Eye (tissue), 1 donor: ENCODE results near the gene KCNJ12.
"Not testable (repeated sequence)": the region's sequence is repeated elsewhere in the genome, so short reads cannot be mapped to it uniquely, and the experiment has no call there.

Source experiments
- DNase-seq: peaks from one replicate; pipeline ENCODE4 v3.0.0-alpha.2; 2015

The KCNJ12 gene

GRCh38 chr17:21376081-21376758, at the start of gene KCNJ12:
KCNJ12 (plus strand) TSS chr17:21376357; CDS start chr17:21415343, 38,986 bp downstream.
- peak; percentile 70 for DNase-seq

GRCh38 chr17:21327921-21328320, 48.2 kb upstream of the KCNJ12 start:
- not testable (repeated sequence) for DNase-seq

DNA sequence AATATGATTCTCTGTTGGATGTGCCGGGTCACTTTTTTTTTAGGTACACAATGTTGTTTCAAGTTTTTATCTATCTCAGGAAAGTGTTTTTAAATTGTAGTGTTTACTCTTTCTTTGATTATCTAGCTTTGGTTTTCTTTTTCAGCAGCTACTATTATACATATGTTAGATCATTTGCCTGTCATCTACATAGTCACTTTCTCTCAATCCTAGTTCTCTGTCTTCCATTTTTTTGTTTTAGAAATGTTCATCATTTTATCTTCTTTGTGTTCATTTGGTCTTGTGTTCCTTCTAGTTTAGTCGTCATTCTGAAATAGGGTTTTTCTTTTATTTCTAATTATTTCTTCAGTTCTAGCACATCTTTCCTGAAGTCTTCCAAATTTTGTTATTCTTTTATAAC, 47.4 kb upstream of the KCNJ12 start:
- DNase-seq = not testable (repeated sequence)

GRCh38 chr17:21330436-21331160, 45.6 kb upstream of the KCNJ12 start:
- no peak for DNase-seq

DNA sequence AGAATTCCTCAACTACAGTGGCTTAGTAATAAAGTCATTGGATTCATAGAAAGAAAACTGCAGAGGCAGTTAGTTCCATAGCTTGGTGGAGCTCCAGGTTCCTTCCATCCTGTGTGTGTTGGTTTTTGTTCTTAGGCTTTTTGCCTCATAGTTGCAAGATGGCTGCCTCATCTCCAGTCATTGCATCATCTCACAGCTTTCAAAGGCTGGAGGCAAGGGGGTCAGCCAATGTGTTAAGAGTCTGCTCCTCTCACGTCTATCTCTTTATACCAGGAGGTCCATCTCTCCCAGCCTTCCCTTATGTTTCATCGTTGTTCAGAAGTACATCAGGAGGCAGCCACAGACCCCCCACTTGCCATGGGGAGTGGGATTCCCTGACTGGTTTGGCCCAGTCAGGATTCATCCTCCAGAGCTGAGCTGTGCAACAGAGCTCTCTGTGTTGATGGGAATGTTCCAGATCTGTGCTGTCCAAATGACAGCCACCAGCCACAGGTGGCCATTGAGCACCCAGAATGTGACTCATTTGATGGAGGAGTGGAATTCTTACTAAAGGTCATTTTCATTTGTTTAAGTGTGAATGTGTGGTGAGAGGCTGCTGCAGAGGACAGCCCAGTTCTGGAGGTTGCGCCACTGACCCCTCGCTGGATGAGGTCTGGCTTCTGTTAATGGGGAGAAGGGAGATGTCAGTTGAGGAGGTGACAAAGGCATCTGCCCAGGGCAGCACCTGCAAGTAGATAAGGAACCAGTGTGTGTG, 39.4 kb upstream of the KCNJ12 start:
- DNase-seq = not testable (repeated sequence)

- DNase-seq = not testable (repeated sequence)
Measured at GRCh38 chr17:21337981-21338625, 38.1 kb upstream of the KCNJ12 start.

DNA sequence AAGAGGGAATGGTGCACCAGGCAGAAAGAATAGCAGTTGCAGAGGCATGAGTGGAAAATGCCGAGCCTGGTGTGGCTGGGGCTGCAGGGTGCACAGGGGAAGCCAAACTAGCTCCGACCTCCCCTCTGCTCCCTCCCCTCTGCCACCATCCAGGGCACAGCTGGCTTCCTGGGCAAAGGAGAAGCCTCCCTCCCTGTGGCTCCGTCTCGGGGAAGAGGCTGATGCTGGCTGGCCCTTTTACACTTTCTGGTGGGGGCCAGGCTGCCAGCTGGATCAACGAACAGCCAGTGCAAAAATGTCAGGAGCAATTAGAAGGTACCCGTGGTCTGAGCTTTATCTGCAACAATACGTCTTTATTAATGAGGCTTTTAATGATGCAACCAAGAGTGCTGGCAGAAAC, 37.1 kb upstream of the KCNJ12 start:
- DNase-seq = peak; percentile 80

GRCh38 chr17:21339571-21339970, 36.6 kb upstream of the KCNJ12 start:
- not testable (repeated sequence) for DNase-seq

GRCh38 chr17:21340407-21340806, 35.8 kb upstream of the KCNJ12 start:
- DNase-seq = not testable (repeated sequence)

DNA sequence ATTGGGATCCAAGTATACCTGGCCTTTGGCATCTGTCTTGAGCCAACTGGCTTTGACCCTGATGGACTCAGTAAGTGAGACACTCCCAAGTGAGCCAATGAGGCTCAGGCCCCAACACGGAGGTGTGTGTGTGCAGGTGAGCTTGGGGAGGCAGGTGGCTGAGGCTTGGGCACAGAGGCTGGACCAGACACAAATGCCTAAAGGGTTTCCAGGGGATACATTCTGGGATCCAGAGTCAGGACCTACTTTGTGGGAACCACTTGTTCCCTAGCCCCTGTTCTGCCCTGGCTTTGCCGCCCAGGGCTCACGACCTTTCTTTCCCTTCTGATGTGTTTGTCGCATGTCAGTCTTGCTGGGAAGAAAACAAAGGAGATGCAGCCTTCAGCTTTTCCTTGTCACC, 34.9 kb upstream of the KCNJ12 start:
- DNase-seq = not testable (repeated sequence)

- DNase-seq = not testable (repeated sequence)
Measured at GRCh38 chr17:21341925-21342540, 34.1 kb upstream of the KCNJ12 start.

DNA sequence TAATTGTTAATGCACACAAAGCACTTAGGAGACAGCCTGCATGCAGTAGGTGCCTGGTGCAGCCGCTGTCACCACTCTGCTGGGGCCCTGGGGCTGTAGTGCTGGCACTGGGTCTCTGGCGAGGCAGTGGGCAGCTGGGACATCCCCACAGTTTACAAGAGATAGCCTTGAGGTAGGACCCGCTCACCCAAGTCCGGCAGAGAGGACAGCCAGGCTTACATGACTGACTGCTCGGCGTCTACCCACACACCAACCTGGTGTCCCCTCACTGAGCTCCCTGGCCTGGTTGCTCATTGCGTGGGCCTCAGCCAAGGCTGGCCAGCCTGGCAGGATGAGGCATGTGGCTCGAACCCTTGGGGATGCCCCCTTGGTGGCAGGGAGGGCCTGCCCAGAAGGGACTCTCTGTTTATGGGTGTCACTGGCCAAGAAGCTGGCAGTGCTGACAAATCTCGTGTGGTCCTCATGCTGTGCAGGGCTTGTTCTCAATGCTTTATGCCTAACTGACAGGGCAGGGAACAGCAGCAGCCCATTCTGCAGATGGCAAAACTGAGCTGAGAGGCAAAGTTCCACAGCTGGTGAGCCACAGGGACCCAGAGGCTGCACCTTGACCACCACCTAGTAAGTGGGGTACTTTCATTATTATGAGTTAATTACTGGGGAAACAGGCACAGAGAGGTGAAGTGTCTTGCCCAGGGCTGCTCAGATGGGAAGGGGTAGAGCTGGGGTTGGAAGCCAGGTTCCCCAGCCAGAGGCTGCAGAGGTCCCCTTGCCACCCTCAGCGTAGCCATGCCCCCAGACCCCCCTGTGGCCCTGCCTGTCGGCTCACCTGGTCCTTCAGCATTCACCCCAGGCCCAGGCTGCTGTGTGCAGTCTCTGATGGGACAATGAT, 32.9 kb upstream of the KCNJ12 start:
- not testable (repeated sequence) for DNase-seq

GRCh38 chr17:21344801-21345200, 31.4 kb upstream of the KCNJ12 start:
- not testable (repeated sequence) for DNase-seq

GRCh38 chr17:21345236-21345635, 30.9 kb upstream of the KCNJ12 start:
- DNase-seq = no peak

DNA sequence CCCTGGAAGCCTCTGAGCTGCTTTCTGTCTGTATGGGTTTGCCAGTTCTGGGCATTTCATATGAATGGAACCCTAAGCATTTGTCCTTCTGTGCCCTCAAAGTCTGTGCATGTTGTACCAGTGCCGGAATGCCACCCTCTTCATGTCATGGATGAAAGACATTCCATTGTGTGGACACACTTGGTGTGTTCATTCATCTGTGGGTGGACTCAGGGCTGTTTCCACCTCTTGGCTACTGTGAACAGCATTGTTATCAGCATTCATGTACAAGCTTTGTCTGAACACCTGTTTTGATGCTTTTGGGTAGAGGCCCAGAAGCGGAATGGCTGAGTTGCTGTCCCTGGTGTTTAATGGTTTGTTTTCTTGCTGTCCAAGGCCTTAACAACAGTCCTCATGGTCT, 30.1 kb upstream of the KCNJ12 start:
- DNase-seq = not testable (repeated sequence)

DNA sequence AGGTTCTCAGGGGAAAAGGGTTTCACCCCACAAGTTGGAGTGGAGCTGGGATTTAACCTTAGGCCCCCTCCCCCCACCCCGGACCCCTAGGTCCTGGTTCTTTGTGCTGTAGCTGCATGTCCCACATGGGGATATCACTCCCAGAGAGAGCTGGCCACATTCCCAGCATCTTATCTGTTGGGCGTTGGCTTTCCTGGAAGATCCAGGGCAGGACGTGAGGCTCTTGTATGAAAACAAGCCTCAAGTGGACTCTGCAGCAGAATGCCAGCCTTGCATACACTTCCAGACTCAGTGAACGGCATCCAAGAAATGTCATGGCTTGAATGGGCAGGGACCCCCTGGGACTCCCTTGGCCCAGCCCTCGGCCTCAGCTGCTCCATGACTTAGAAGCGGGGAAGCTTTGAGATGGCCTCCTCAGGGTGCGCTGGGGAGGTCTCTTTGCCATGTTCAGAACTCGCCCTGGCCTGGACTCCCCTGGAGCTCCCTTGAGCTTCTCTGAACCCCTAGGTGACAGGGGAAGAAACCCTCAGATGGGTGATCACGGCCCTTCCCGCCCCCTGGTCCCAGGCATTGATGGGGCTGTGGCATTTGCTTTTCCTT, 29.4 kb upstream of the KCNJ12 start:
- DNase-seq = not testable (repeated sequence)

GRCh38 chr17:21347660-21348059, 28.5 kb upstream of the KCNJ12 start:
- DNase-seq = not testable (repeated sequence)

- DNase-seq = not testable (repeated sequence)
Measured at GRCh38 chr17:21348081-21348925, 27.9 kb upstream of the KCNJ12 start.

DNA sequence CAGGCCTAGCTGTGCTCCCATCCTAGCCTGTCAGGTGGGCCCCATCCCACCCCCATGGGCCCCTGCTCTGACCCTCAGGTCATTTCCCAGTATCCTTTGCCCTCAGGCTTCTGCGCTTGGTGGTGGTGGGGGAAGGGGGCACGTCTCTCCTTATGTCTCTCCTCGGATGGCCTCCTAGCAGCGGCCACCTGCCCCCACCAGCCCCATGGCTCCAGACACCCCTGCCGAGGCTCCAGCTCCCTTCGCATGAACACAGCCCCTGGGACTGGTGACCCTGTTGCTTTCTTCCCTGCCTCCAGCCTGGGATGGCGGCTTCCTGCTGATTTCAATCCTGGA, 27.3 kb upstream of the KCNJ12 start:
- not testable (repeated sequence) for DNase-seq
